K562 (cell line): Measurements from ENCODE around the gene HOXC4. TPM values are rescaled to one million over a fixed set of nuclear protein-coding genes. Genes with fewer than 3 reads are reported as not detected.

Experiments used
- ATAC-seq: fragments of 200-7000 bp; cut with Tn5 transposase; 3 replicates; pipeline ENCODE4 v1.9.1; 2020; ENCODE audit warnings: moderate library complexity
- BruUV-seq: library from RNA; stranded (reverse); fragments of 400-500 nt; replicated peaks from 2 replicates; lab custom pipeline; 2021; lab: Mats Ljungman, UMichigan
- CTCF ChIA-PET: fragments of 300-600 bp; formaldehyde crosslinking; extraction: SDS; loops from one replicate; lab custom pipeline; 2021; ENCODE audit warnings: low intra/inter-chr PET ratio; lab: Yijun Ruan, JAX
- POLR2A ChIA-PET: fragments of 300-600, 350-650 bp; sonication (Branson Sonifier 250); formaldehyde crosslinking; extraction: SDS; loops from one replicate; lab custom pipeline; 2021; ENCODE audit warnings: antibody characterized with exemption, inconsistent platforms; lab: Yijun Ruan, JAX
- DNase-seq, 4 experiments: peaks; one replicate each; pipeline versions ENCODE4 v3.0.0 to v3.0.0-alpha.2; 2011 to 2018; ENCODE audit warnings: low spot score in 3 of 4, mixed read lengths in 3 of 4; ENCODE audit errors: extremely low read depth in 1 of 4
- FAIRE-seq: peaks from 2 replicates; lab custom pipeline; 2011; peaks lifted over from hg19 to GRCh38; lab: Jason Lieb, UNC
- H2AFZ ChIP-seq: 2 replicates; pipeline ENCODE4 v1.6.0; 2011; ENCODE audit warnings: low read depth, low read length, control low read depth, inconsistent platforms
- H3K27ac ChIP-seq: fragments of 200-600 bp; 3 replicates; pipeline ENCODE4 v1.8.0; 2011; ENCODE audit warnings: low read depth, mild to moderate bottlenecking, control low read depth, inconsistent platforms, low read length, moderate library complexity, mixed read lengths; ENCODE audit errors: extremely low read depth
- H3K27me3 ChIP-seq, 2 experiments: fragments of 300-600 bp in 1 of 2; 2 replicates in 1 of 2; 3 replicates in 1 of 2; pipeline versions ENCODE4 v1.6.0 to v1.8.0; 2011; ENCODE audit warnings: inconsistent platforms in 2 of 2, low read length in 2 of 2, mild to moderate bottlenecking in 1 of 2, mixed read lengths in 1 of 2, moderate library complexity in 1 of 2; ENCODE audit not compliant: control insufficient read depth in 2 of 2, insufficient read depth in 2 of 2
- H3K36me3 ChIP-seq: fragments of 300-600 bp; 3 replicates; pipeline ENCODE4 v1.8.0; 2011; ENCODE audit warnings: mild to moderate bottlenecking, low read length, inconsistent platforms; ENCODE audit not compliant: control insufficient read depth, insufficient read depth
- H3K4me1 ChIP-seq, 2 experiments: fragments of 200-600 bp in 1 of 2; replicated peaks in 1 of 2; 2 replicates in 1 of 2; 3 replicates in 1 of 2; pipeline versions ENCODE4 v1.5.1 to v1.8.0; 2011; ENCODE audit warnings: inconsistent platforms in 2 of 2, low read length in 2 of 2, mild to moderate bottlenecking in 1 of 2, mixed read lengths in 1 of 2, moderate library complexity in 1 of 2; ENCODE audit not compliant: control insufficient read depth in 2 of 2, insufficient read depth in 2 of 2
- H3K4me2 ChIP-seq: 2 replicates; pipeline ENCODE4 v1.6.1; 2011; ENCODE audit warnings: low read length, control low read depth, inconsistent platforms, mixed read lengths; ENCODE audit not compliant: insufficient read depth
- H3K4me3 ChIP-seq: fragments of 200-600 bp; sonication (generic), shearing (Covaris generic); 2 replicates; pipeline ENCODE4 v1.5.1; 2016; ENCODE audit warnings: control low read depth, inconsistent platforms
- H3K79me2 ChIP-seq: fragments of 200-600 bp; 3 replicates; pipeline ENCODE4 v1.8.0; 2011; ENCODE audit warnings: low read length, inconsistent platforms; ENCODE audit not compliant: control insufficient read depth, insufficient read depth
- H3K9ac ChIP-seq, 2 experiments: 2 replicates each; pipeline versions ENCODE4 v1.6.0 to v1.6.1; 2011; ENCODE audit warnings: low read depth in 2 of 2, low read length in 2 of 2, control low read depth in 1 of 2, inconsistent platforms in 1 of 2, mild to moderate bottlenecking in 1 of 2, mixed read lengths in 1 of 2; ENCODE audit not compliant: insufficient read depth in 1 of 2
- H3K9me1 ChIP-seq: one replicate; pipeline ENCODE4 v1.6.0; 2011; ENCODE audit warnings: inconsistent platforms, mild to moderate bottlenecking, low read length, moderate library complexity; ENCODE audit not compliant: control insufficient read depth, insufficient read depth
- H3K9me3 ChIP-seq: replicated peaks from 2 replicates; pipeline ENCODE4 v1.5.1; 2011; ENCODE audit warnings: low read depth, low read length, inconsistent platforms; ENCODE audit not compliant: control insufficient read depth, insufficient read depth
- H4K20me1 ChIP-seq: replicated peaks from 2 replicates; pipeline ENCODE4 v1.6.1; 2011; ENCODE audit warnings: low read length, inconsistent platforms, mixed read lengths; ENCODE audit not compliant: control insufficient read depth, insufficient read depth
- PREB ChIP-seq: sonication (generic); formaldehyde crosslinking; IDR thresholded peaks from 2 replicates; pipeline ENCODE4 v1.8.1; 2023; ENCODE audit warnings: mild to moderate bottlenecking, missing genetic modification reagents
- SMAD2 ChIP-seq: fragments of 150-350 bp; IDR thresholded peaks from 2 replicates; pipeline ENCODE4 v1.6.1; 2014; ENCODE audit warnings: low read depth, mild to moderate bottlenecking, low read length
- TRIM24 ChIP-seq, 2 experiments: fragments of 450-650 bp; IDR thresholded peaks; 2 replicates each; pipeline ENCODE4 v1.6.1; 2016
- ZBTB11 ChIP-seq, 3 experiments: fragments of 200-800 bp in 1 of 3; fragments of 250-450 bp in 1 of 3; fragments of 450-650 bp in 1 of 3; sonication (Bioruptor Pico) in 1 of 3; sonication (Bioruptor generic) in 1 of 3; formaldehyde crosslinking in 1 of 3; IDR thresholded peaks; 2 replicates each; pipeline versions ENCODE4 v1.6.1 to v1.8.0; 2016 to 2022; ENCODE audit warnings: mild to moderate bottlenecking in 2 of 3, missing genetic modification characterization in 2 of 3, missing compliant biosample characterization in 1 of 3, moderate library complexity in 1 of 3
- ZNF146 ChIP-seq: IDR thresholded peaks from one replicate; pipeline ENCODE4 v1.6.1; 2018; ENCODE audit warnings: missing compliant biosample characterization; ENCODE audit not compliant: unreplicated experiment
- ZNF699 ChIP-seq: fragments of 250-450 bp; sonication (Bioruptor Pico); IDR thresholded peaks from 2 replicates; pipeline ENCODE4 v1.8.0; 2021; ENCODE audit warnings: mild to moderate bottlenecking, moderate library complexity; ENCODE audit not compliant: insufficient replicate concordance
- WGBS: fragments of 100-300 bp; shearing (Covaris generic); methylation state at CpG from one replicate; pipeline ENCODE4 v1.1.6; 2016; ENCODE audit warnings: low coverage, mixed read lengths; ENCODE audit not compliant: insufficient coverage; ENCODE audit errors: missing lambda C conversion rate; 5-methylcytosine and 5-hydroxymethylcytosine counted together
- in situ Hi-C: fragments of 300-500 bp; cut with MboI; formaldehyde crosslinking; loops from 4 replicates; pipeline ENCODE4 v1.15.0; 2018; ENCODE audit warnings: inconsistent platforms, mixed read lengths
- intact Hi-C: fragments of 100-400 bp; cut with micrococcal nuclease; formaldehyde crosslinking; loops from 2 replicates; pipeline ENCODE4 v1.14.2; 2022
- polyA plus RNA-seq, 8 experiments: library from polyadenylated mRNA; depleted of rRNA in 4 of 8; stranded (reverse) in 5 of 8; unstranded in 3 of 8; fragments of >200 nt; fragmentation: Nextera tagmentation in 2 of 8; fragmentation: Illumina TruSeq in 1 of 8; extraction: Ambion mirVana in 2 of 8; extraction: Trizol in 1 of 8; gene quantifications; 2 replicates each; pipeline versions ENCODE4 v1.2.1 to v1.2.3, GENCODE V29; 2011 to 2014; ENCODE audit warnings: inconsistent platforms in 1 of 8, missing spikeins in 1 of 8
- total RNA-seq, 7 experiments: library from RNA; depleted of rRNA in 6 of 7; stranded (reverse); fragments of >200 nt in 6 of 7; fragmentation: Illumina TruSeq in 2 of 7; extraction: Trizol in 2 of 7; gene quantifications; 2 replicates each; pipeline versions ENCODE4 v1.2.1 to v1.2.3, GENCODE V29; 2011 to 2021; ENCODE audit warnings: low replicate concordance in 1 of 7

Gene HOXC4
- total and polyA plus RNA-seq, 9 of the 15 experiments (the other 6 are each of a cell fraction or from before 2014, with no cell fraction given) = 0.06 to 1.5 (median 0.44) TPM; not detected in 1

DNA sequence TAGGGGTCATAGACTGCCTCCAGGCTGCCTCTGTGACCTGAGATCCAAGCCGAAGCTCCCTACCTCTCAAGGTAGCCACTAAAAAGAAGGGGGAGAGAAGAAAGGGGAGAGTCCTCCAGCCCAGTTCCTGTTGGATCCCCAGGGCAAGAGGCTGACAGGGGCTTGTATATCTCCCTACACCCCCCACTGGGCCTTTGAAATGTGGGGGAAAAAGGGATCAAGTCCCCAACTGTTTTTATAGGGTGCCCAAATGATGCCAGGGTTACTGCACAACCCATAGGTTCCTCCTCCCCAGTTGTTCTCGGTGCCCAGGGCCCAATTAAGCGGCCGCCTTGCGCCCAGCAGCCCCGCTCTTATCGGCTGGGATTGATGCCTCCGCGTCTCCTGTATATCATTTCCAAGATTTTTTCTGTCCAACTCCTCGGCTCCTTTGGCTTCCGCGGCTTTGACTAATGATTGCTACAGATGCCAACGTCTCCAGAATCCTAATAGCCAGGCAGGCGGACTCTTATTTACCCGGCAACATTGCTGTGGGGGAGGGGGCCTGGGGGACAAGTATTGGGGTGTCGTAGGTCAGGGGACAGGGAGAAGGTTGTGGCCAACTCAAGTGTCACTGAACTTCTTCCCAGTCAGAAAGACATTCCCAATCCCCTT, 7.6 kb upstream of the HOXC4 start:
- Histone ChIP-seq H3K27me3 (peaks cover 49 to 53% of the 10 kb centered on the region in 2 experiments), H3K4me1 (peaks cover 0 to 11% of the 10 kb centered on the region in 2 experiments; a peak in 1 of 5 replicates), H2AFZ (no peak overlapping the region), H4K20me1 (0 out of 2 replicates have a peak, but pooled peaks cover 2% of the 10 kb centered on the region), H3K4me3 (no peak overlapping the region), H3K9me1 (no peaks in the 10 kb centered on the region), H3K4me2 (no peak overlapping the region), H3K27ac (no peak overlapping the region), H3K36me3 (no peaks in the 10 kb centered on the region), H3K9ac (no peak overlapping the region), H3K79me2 (no peaks in the 10 kb centered on the region), H3K9me3 (no peaks in the 10 kb centered on the region)
- CTCF ChIA-PET = no interaction called here
- POLR2A ChIA-PET = interaction anchor here (0.6 kb wide), 1 partner anchor 1533 kb away, joined by 3 read pairs; no protein-coding TSS in a partner anchor
- no peak for DNase-seq
- no peak for ATAC-seq
- BruUV-seq = no TSS peak
- intact Hi-C loops (no loop called here), in situ Hi-C loops (no loop called here)
- no peak for TF ChIP-seq ZNF699 (CRISPR knock-in tag)
- TF ChIP-seq ZNF146 (CRISPR knock-in tag) = no peak
- TF ChIP-seq TRIM24 (IDR thresholded peaks at IDR 0.05) = no peak
- TF ChIP-seq PREB (CRISPR knock-in tag) = no peak
- no peak for TF ChIP-seq SMAD2
- no peak for TF ChIP-seq ZBTB11 (CRISPR knock-in tag; IDR thresholded peaks at IDR 0.05)
- 6% methylated on average over 15 of the region's 16 CpGs for WGBS
- no peak for FAIRE-seq
